ENCODE measurements around the gene AMIGO3. TPM values are rescaled to one million over a fixed set of nuclear protein-coding genes. Genes with fewer than 3 reads are reported as not detected.

Gene AMIGO3
- total RNA-seq, 3 donors from 2014 or later (not counting 1 experiment from before 2014, with no cell fraction given): 1.3 to 1.9 TPM; not detected in 1

GRCh38 chr3:49725906-49726681 lies 6.6 kb upstream of the AMIGO3 start:
- DNase-seq (no peak), ATAC-seq (no peak)
- Histone ChIP-seq H3K27ac (ENCODE audit: low read length) (peak overlapping the region; percentile 37), H3K4me1 (ENCODE audit: control insufficient read depth, insufficient read depth, low read length) (peaks cover 28% of the 10 kb centered on the region), H3K36me3 (ENCODE audit: control insufficient read depth, insufficient read depth, low read length) (peaks cover 28% of the 10 kb centered on the region), H3K4me3 (ENCODE audit: low read length) (no peak overlapping the region), H3K27me3 (ENCODE audit: control insufficient read depth, insufficient read depth, low read length) (no peaks in the 10 kb centered on the region), H3K9me3 (ENCODE audit: control insufficient read depth, insufficient read depth, low read length) (no peaks in the 10 kb centered on the region)
- Mint-ChIP-seq H3K27ac (peak overlapping the region; percentile 21 to 43), H3K9me3 (no peaks in the 10 kb centered on the region), H3K27me3 (ENCODE audit: low read depth in 2 of 2) (no peaks in the 10 kb centered on the region), H3K4me3 (no peak overlapping the region), H3K36me3 (peaks cover 2% of the 10 kb centered on the region), H3K4me1 (peaks cover 18 to 24% of the 10 kb centered on the region in 2 donors)
- 96% methylated on average over 11 of the region's 11 CpGs for WGBS (ENCODE audit: insufficient coverage)
- intact Hi-C loops (cut with micrococcal nuclease): no loop called here
- TF ChIP-seq, protein P1, sequence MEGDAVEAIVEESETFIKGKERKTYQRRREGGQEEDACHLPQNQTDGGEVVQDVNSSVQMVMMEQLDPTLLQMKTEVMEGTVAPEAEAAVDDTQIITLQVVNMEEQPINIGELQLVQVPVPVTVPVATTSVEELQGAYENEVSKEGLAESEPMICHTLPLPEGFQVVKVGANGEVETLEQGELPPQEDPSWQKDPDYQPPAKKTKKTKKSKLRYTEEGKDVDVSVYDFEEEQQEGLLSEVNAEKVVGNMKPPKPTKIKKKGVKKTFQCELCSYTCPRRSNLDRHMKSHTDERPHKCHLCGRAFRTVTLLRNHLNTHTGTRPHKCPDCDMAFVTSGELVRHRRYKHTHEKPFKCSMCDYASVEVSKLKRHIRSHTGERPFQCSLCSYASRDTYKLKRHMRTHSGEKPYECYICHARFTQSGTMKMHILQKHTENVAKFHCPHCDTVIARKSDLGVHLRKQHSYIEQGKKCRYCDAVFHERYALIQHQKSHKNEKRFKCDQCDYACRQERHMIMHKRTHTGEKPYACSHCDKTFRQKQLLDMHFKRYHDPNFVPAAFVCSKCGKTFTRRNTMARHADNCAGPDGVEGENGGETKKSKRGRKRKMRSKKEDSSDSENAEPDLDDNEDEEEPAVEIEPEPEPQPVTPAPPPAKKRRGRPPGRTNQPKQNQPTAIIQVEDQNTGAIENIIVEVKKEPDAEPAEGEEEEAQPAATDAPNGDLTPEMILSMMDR (IDR thresholded peaks at IDR 0.05): no peak

DNA sequence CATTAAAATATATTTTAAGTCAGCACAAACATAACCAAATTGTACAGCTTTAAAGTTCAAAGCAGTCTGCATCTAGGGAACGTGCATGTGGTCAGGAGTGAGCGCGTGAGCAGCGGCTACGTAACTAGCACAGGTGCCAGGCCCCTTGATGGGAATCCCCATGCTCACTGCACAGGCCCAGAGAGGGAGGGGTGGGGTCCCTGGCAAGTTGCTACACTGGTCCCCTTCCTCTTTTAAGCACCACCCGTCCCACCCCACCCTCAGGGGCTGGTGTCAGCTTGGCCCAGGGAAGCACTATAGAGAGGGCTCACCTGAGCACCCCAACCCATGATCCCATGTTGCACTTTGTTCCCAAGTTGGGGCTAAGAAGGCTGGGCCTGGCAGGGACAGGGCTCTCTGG lies 5.1 kb upstream of the AMIGO3 start:
- peak overlapping the region; percentile 92 for H3K4me3 Mint-ChIP-seq
- Histone ChIP-seq H3K36me3 (ENCODE audit: control insufficient read depth, insufficient read depth, low read length) (peaks cover 27% of the 10 kb centered on the region), H3K4me3 (ENCODE audit: low read length) (peak overlapping the region; percentile 88), H3K4me1 (ENCODE audit: control insufficient read depth, insufficient read depth, low read length) (peaks cover 38% of the 10 kb centered on the region), H3K27ac (ENCODE audit: low read length) (peak overlapping the region; percentile 96), H3K27me3 (ENCODE audit: control insufficient read depth, insufficient read depth, low read length) (no peaks in the 10 kb centered on the region), H3K9me3 (ENCODE audit: control insufficient read depth, insufficient read depth, low read length) (no peaks in the 10 kb centered on the region)
- H3K9me3 Mint-ChIP-seq: no peaks in the 10 kb centered on the region
- DNase-seq (peak in 1 of 2 donors; percentile 78), ATAC-seq (no peak)
- H3K27ac Mint-ChIP-seq: peak overlapping the region; percentile 88 to 93
- intact Hi-C loops (cut with micrococcal nuclease): no loop called here
- 25% methylated on average over 6 of the region's 6 CpGs for WGBS (ENCODE audit: insufficient coverage)
- H3K4me1 Mint-ChIP-seq: peaks cover 21 to 32% of the 10 kb centered on the region in 2 donors
- no peaks in the 10 kb centered on the region for H3K36me3 Mint-ChIP-seq
- TF ChIP-seq, protein P1 (IDR thresholded peaks at IDR 0.05): no peak
- no peaks in the 10 kb centered on the region for H3K27me3 Mint-ChIP-seq (ENCODE audit: low read depth in 2 of 2)

DNA sequence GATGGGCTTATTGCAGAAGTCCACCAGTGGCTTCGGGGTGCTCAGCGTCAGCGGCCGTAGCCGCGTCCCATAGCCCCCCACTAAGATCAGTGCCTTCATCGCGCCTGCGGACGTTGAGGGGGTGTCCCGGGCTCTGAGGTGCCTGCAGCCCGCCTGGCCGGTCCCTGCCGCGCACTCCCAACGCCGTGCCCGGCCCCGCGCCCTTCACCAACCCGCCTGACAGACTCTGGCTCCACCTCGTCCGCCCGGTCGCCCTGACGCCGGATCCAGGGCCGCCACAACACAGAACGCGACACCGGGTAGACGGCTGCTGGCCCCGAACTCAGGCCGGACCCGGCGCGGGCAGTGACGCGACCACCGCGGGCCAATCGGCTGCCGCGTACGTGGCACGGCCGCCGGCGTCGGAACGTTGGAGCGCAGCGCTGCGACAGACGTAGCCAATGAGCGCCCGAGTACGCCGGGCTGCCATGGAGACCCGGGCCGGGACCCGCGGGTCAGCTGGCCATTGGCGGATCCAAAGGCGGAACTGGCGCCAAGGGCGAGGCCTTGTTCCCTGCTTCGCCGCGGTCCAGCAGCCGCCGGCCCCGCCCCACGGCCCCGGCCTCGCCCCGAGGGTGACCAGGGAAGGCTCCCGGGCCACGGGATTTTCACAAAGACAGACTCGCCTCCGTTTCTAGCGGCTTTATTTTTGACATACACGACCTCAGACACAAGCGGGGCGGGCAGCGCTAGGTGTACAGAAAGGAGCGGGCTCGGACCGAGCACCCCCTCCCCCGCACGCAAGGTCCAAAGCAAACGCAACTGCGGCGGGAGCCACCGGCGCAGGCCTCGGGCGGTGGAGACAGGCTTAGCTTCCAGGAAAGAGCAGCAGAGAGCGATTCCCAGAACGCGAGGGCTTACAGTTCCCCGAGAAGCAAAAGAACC lies 4.4 kb upstream of the AMIGO3 start, which contains the start of gene GMPPB:
GMPPB (minus strand) TSS at position 324 of the 924 bp plus-strand sequence; CDS start at position 99, 225 bp downstream.
- ATAC-seq (peak; percentile 77 to 90 (median 81)), DNase-seq (peak; percentile 93 to 95)
- peaks cover 27 to 39% of the 10 kb centered on the region in 2 donors for H3K4me1 Mint-ChIP-seq
- H3K27ac Mint-ChIP-seq: peak within 1 kb of the TSS; percentile 88 to 93
- H3K4me3 ChIP-seq (ENCODE audit: low read length): peak within 1 kb of the TSS; percentile 99
- no peaks in the 10 kb centered on the region for H3K27me3 Mint-ChIP-seq (ENCODE audit: low read depth in 2 of 2)
- under 1% methylated on average over 102 of the region's 102 CpGs for WGBS (ENCODE audit: insufficient coverage)
- TF ChIP-seq, protein P1 (IDR thresholded peaks at IDR 0.05): no peak
- peak within 1 kb of the TSS; percentile 97 for H3K27ac ChIP-seq (ENCODE audit: low read length)
- peaks cover 43% of the 10 kb centered on the region for H3K4me1 ChIP-seq (ENCODE audit: control insufficient read depth, insufficient read depth, low read length)
- no peaks in the 10 kb centered on the region for H3K36me3 Mint-ChIP-seq
- intact Hi-C loops (cut with micrococcal nuclease): no loop called here
- H3K9me3 Mint-ChIP-seq: no peaks in the 10 kb centered on the region
- H3K27me3 ChIP-seq (ENCODE audit: control insufficient read depth, insufficient read depth, low read length): no peaks in the 10 kb centered on the region
- peaks cover 27% of the 10 kb centered on the region for H3K36me3 ChIP-seq (ENCODE audit: control insufficient read depth, insufficient read depth, low read length)
- H3K9me3 ChIP-seq (ENCODE audit: control insufficient read depth, insufficient read depth, low read length): no peaks in the 10 kb centered on the region
- peak within 1 kb of the TSS; percentile 92 for H3K4me3 Mint-ChIP-seq
